Measurements from ENCODE around the gene TMEM121.
A peak's percentile ranks its signal among the peaks of the same experiment; 100 is the strongest.

The TMEM121 gene

DNA sequence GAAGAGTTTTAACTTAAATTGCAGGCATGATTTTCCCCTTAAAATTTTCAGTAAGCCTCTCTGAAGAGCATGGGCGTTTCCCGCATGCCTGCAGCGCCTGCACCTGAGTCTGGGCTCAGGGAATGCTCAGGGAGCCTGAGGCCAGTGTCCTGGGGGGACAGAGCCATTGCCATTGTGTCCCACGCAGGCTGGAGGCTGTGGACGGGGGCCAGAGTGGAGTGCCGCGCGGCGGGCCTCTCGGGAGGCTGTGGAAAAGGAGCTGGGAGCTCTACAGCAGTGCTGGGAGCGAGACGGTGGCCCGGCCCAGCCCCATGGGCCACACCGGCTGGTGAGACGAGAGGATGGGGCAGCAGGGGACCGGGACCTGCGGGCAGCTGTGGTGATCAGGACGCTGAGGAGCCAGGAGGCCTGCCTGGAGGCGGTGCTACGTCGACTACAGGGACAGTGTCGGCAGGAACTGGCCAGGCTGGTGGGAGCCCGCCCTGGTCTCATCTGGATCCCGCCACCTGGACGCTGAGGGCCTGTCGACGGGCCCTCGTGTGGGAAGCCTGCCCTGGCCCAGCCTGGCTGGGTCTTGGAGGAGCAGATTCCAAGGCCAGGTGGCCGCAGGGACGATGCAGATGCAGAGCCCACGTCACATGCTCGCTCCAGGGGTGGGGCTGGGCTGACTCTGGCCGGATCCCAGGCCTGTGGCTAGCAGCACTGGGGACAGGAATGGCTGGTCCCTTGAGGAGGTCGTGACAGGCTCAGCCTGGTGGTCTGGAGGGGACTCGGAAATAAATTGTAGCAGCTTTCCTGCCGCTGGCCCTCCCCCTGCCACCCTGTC is 27.7 kb upstream of the TMEM121 start:
- DNase-seq, result no peak

DNA sequence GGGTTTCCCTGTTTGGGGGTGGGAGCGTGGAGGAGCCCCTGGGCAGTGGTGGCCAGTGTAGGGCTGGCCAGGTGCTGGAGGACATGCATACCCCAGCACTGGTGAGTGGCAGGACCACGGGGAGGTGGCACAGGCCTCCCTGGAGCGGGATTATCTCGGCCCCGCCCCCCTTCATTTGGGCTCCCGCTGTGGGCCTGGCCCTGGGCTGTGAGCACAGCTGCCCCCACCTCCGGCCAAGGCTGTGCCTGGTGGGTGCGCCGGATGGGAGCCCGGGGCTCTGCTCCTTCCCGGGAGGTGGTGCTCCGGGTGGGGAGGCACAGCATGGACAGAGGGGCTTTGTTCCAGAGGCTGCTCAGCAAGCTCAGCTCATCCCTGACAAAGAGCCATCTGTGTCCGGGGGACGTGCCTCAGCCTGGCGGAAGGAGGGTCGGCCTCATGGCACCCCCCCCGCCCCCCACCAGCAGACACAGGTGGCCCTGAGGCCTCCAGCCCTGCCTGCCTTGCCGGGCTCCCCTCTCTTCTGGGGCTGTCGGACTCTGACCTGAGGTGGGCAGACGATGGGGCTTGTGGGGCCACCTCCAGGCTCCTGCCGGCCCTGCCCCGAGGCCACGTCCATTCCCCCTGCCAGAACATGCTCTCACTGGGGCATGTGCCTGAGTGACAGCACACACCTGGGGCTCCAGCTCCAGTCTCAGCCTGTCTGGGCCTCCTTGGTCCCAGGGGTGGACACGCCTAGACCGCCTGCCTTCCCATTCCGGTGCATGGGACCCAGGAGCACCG is 26.9 kb upstream of the TMEM121 start:
- DNase-seq, result no peak

DNA sequence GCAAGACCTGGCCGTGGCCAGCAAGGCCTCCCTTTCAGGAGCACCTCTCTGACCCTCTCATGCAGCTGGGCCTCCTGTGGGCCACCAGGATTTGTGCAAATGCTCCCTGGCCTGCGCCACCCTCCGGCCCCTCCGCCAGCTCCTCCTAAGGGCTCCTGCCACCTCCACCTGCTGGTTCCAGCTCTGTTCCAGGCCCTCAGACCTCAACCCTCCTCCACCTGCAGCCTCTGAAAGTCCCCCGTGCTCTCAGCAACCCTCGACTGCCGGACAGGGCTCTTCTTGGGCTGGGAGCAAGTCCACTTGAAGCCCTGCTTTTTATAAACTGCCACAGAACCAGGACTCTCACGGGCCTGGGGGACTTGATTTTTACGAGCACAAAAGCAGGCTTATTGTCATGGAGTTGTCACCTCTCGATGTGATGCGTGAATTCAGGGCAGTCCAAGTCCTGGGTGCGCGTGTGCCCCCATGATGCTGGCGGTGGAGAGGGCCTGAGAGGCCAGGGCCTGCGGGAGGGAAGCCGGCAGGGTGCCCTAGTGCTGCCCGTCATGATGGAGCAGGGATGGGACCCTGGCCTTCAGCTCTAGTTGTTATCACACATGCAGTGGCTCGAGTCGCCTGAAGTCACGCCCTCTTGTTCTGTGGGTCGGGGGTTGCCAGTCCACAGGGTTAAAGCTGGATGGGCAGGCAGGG is 26.2 kb upstream of the TMEM121 start:
- DNase-seq, result no peak

DNA sequence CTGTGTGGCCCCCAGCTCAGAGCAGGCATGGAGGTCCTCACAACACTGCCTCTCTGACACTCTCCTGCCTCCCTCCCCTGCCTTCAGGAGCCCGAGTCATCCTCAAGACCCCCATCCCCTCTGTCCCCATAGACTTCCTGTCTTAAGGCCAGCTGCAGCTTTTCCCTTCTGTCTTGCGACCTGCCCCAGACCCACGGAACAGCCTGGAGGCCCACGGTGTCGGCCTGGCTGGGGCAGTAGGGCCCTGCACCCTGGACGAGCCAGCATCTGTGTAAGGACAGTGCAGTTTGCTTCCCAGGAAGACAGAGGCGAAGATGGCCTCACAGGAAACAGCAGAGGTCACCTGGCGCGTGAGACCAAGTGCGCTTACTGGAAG is 25.7 kb upstream of the TMEM121 start:
- no peak for DNase-seq

DNA sequence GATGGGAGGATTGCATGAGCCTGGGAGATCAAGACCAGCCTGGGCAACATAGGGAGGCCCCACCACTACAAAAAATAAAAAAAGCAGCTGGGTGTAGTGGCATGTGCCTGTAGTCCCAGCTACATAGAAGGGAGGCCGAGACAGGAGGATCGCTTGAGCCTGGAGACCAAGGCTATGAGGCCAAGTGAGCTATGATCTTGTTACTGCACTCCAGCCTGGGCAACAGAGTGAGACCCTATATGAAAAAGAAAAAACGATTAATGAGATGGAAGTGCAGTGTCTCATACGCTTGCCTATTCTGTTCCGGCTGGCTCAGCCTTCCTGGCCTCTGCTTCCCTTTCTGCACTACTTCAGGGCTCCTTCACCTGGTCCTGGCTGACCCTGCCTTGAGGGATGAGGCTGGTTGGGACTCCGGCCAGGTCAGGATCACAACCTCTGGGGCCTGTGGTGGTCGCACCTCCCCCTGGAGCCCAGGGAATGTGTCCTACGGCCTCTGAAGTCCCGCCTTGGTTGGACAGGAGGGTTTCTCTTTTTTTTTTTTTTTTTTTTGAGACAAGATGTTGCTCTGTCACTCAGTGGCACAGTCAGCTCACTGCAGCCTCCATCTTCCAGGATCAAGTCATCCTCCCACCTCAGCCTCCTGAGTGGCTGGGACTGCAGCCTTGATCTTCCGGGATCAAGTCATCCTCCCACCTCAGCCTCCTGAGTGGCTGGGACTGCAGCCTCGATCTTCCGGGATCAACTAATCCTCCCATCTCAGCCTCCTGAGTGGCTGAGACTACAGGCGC is 24.7 kb upstream of the TMEM121 start:
- no peak for DNase-seq

DNA sequence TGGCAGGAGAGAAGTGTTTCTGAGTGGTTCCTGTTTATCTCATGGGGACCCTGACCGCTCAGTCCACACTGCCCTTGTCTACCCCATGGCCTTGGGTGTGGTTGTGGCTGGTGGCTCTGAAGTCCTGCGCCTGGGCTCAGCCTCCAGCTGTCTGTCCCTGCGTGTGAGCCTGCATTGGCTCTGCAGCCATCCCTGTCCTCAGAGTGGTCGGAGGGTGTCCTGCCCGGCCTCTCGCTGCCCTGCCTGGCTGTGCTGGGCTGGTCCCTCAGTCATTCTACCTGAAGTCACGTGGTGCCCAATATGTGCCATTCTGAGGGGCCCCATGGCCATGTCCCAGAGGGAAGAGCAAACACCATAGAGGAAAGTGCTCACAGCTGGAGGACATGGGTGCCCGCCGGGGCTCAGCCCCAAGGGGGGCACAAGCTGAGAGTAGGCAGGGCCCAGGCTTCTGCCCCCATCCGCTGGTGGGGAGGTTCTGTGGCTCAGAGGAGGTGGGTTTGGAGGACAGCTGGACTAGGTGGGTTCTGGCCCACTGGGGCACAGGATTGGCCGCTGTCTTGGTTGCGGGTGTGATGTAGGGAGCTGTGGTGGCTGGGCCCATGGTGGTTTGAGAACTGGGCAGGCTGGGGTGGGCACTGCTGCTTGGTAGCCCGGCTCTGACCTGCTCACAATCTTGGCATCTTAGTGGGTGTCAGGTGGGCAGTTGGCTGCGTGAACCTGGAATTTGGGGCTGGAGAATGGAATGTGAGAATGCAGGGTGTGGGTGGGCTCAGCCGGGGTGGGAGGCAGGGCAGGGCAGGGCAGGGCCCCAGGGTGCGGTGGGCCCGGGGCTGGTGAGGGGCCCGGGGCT is 23.7 kb upstream of the TMEM121 start:
- no peak for DNase-seq

DNA sequence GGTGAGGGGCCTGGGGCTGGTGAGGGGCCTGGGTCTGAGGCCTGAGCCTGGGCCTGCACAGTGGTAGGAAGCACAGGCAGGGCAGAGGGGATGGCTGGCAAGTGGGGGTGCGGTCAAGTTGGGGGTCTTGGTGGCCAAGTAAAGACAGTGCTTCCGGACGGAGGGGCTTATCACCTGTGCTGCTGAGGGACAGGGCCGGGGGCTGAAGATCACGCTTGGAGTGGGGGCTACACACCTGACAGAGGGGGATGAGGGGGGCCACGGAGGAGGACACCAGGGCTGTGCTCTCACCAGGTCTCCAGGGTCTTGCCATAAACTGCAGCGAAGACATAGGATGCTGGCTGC is 23.1 kb upstream of the TMEM121 start:
- DNase-seq, result no peak

DNA sequence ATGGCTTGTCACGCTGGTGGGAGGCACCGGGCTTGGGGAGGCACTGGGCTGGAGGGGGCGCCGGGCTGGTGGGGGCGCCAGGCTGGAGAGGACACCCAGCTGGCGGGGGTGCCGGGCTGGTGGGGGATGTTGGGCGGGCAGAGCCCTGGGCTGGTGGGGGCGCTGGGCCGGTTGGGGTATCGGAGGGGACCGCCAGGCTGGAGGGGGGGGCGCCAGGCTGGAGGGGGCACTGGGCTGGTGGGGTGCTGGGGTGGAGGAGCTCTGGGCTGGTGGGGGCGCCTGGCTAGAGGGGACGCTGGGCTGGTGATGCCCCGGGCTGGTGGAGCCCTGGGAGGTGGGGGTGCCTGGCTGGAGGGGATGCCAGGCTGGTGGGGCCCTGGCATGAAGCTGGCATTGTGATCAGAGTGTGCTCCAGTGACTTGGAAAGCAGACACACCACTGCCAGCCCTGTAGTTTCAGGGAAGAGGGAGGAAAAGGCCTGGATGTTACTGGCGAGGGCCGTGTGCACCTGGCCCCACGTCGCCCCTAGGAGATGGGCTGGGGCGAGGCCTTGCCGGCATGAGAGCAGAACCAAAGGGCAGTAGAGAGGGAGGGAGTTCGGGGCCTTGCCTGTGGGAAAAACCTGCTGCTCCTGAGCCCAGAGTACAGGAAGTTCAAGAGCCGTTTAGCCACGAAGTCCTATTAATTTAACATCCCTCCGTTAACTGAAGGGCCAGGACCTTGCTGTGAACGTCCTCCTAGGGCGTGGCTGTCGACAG is 22.3 kb upstream of the TMEM121 start:
- no peak for DNase-seq

DNA sequence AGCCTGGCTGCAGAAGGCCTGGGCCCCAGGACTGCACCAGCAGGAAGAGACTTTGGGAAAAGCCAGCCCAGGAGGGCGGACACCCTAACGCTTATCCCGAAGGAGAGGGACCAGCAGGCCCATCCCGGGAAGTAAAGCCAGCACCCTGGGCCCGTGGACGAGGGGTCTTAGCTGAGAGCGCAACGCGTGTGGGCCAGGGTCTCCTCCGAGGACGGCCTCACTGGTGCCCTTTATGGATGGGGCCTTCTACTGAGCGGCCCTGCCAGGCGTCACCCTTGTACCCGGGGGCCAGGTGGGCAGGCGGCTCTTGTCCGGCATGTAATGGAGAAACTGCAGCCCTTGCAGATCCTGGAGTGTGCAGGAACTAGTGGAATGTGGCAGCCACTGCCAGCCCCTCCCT is 21.3 kb upstream of the TMEM121 start:
- no peak for DNase-seq

DNA sequence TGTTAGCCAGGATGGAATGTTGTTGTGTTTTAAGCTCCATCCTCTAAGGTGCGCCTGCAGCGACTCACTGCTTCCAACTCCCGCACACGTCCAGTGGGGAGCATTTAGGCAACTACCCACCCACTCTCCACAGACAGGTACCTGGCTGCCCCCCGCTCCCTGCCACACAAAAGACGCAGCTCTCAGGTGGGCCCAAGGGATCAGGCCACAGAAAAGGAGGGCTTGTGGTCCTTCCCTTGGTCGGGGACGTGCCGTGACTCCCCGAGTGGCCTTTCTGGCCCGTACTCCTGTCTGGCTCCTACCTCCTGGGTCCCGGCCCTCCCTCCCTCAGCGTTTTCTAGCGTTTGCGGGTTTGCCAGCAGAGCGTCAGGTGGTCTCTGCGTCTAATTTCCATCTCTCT is 19.1 kb upstream of the TMEM121 start:
- no peak for DNase-seq

DNA sequence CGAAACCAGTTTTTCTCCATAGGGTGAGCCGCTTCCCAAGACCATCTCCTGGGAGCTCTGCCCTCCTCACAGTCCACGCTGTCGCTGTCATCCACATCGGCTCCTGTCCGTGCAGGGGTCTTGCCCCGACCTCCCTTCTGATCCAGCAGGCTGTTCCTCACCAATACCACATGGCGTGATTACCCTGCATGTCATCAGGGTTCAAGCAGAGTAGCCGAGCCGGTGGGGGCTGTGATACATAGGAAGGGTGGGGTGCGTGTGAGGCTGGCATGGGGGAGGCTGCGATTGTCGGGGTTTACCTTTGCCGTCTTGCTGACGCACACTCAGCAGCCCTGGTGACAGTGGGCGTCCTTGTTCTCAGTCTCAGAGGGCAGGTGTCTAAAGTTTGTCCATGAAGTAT is 18.3 kb upstream of the TMEM121 start:
- no peak for DNase-seq

DNA sequence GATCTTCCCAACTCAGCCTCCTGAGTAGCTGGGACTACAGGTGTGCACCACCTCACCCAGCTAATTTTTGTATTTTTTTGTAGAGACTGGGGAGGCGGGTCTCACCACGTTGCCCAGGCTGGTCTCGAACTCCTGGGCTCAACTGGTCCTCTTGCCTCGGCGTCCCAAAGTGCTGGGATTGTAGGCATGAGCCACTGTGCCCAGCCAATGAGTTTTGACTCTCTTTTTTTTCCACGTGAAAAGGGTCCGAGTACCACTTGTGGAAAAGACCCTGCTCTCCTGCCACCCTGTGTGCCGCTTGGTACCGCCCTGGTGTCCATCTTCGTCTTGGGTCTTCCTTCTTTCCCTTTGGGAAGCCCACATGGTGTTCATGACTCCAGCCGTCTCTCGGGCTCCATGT is 17.8 kb upstream of the TMEM121 start:
- no peak for DNase-seq

DNA sequence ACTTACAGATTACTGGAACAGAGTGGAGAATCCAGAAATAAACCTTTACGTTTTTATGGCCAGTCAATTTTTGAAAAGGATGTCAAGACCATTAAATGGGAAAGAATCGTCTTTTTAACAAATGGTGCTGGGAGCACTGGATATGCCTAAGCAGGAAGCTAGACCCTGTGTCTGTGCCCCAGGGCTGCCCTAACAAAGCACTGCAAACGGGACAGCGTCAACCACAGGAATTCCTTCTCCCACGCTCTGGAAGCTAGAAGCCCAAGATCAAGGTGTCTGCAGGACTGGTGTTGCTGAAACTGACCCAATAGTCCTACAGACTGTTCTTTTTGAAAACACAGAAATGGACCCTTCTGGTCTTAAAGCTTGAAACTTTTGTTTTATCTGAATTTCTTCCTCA is 9.3 kb upstream of the TMEM121 start:
- DNase-seq, result no peak

DNA sequence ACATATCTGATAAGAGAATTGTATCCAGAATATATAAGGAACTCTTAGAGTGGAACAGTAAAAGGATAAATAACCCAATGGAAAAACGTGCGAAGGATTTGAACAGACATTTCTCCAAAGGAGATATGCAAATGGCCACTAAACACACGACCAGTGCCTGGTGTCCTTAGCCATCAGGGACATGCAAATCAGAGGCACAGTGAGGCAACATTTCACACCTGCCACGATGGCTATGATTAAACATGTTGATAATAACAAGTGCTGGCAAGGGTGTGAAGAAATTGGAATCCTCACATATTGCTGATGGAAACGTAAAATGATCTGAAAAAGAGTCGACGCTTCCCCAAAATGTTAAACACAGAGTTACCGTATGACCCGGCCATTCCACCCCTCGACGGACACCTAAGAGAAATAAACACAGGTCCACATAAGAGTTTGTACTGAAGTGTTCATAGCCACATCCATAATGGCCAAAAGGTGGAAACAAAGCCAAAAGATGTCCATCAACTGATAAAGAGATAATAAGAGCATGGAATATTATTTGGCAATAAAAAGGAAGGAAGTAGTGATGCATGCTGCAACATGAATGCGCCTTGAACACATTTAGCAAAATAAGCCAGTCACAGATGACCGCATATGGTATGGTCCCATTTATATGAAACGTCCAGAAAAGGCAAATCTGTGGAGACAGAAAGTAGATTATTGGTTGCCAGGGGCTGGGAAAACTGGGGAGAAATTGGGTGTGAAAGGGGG is 6.3 kb upstream of the TMEM121 start:
- no peak for DNase-seq

DNA sequence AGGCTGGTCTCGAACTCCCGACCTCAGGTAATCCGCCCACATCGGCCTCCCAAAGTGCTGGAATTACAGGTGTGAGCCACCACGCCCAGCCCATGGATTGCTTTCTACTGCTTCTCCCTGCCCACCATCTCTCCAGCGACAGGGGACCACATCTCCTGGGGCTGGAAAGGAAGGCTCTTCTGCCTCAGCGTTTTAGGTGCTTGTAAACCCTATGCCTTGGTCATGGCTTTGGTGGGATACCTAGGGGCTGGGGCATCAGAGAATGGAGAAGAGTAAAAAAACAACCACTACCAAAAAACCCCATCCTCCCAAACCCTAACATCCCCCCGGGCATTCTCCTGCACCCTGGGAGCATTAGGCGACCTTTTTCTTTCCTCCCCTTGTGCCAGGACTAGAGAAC is 1.1 kb upstream of the TMEM121 start:
- DNase-seq, result no peak

DNA sequence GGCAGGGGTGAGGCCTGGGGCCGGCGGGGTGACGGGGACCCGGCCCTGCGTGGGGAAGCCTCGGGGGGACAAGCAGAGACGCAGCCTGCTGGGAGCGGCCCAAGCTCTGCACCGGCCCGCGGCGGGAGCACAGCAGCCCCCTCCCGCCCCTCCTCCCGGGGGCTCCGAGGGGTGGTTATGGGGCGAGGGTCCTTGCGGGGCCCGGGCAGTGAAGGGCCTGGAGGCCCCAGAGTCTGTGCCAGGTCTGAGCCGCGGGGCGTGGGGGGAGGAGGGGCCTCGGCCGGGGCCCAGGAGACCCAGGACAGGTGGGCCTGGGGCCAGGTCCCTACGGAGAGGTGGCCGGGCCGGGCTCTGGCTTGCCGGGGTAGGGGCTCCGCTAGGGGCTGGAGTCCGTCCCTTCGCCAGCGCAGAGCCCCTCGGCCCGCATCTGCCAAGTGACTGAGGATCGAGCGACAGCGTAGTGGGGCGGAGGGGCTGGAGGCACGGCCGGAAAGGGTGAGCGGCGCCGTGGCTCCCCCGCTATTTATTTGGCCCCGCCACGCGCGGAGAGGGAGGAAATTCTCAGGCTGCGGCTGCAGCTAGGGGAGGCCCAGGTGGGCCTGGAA is 495 bp downstream of the TMEM121 start:
- no peak for DNase-seq

DNA sequence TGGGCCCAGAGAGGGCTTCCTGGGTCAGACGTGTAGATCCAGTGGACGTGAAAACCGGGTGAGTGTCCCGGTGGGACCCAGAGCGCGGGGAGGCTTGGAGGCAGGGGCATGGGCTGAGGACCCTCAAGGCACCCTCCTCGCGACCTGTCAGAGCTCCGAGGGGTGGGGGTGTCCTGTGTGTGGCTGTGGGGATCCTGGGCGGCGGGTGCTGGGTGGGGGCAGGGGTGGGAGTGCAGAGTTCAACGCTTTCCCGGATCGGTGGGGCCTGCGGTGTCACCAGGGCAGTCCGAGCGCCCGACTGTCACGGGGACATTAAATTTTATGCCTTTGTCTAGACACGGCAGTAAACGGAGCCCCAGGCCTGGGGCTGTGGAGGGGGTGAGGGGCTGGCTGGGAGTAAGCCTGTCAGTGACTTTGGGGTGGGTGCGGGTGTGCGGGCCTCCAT is 1.0 kb downstream of the TMEM121 start:
- DNase-seq, result no peak

DNA sequence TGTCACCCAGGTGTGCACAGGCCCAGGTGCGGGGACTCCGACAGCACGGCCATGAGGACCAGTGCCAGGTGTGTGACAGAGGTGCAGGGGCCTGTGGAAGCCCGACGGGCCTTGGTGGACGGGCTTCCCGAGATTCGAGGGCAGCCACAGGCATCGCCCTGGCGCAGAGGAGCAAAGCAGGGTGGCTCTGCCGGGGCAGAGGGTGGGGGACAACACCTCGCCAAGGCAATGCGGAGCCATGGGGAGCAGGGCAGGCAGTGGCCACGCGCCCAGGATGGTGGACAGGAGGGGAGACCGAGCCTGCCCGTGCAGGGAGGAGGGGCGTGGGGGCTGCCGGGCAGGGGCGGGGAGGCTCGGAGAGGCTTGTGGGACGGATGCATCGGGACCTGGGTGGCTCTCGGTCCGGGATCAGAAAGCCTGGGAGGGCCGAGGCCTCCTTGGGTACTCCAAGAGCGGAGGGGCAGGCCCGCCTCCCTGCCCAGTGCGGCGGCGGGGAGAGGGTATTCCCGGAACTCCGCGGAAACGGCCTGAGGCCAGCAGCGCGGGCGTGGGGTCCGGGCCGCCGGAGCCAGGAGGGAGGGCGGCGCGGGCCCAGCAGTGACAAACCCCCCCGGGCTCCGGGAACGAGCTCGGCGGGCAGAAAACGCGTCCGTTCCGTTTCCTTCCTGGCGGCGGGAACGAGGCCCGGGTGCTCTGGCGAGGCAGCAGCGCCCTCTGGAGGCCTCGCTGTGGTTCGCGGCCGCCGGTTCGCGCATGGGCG is 1.6 kb downstream of the TMEM121 start:
- DNase-seq, result peak; percentile 73

DNA sequence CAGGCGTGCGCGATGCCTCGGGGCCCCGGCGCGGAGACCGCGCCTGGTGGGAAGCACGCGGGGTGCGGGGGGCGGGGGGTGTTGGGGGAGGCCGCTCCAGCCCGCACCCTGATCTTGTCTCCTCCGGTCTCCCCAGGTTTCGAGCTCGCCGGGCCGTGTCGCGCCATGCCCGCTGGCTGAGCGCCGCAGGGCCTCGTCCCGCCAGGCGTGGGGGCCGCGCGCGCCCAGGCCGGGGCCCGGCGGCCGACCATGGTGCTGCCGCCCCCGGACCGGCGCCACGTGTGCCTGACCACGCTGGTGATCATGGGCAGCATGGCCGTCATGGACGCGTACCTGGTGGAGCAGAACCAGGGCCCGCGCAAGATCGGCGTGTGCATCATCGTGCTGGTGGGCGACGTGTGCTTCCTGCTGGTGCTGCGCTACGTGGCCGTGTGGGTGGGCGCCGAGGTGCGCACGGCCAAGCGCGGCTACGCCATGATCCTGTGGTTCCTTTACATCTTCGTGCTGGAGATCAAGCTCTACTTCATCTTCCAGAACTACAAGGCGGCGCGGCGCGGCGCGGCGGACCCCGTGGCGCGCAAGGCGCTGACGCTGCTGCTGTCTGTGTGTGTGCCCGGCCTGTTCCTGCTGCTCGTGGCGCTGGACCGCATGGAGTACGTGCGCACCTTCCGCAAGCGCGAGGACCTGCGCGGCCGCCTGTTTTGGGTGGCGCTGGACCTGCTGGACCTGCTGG is 2.4 kb downstream of the TMEM121 start:
- DNase-seq, result no peak

All from NCI-H345 (cell line).